Breast epithelium (tissue), 3 donors: Measurements from ENCODE around the gene ACOX2.

Source experiments
- POLR2A ChIP-seq: fragments of 450-650 bp; IDR thresholded peaks from one replicate; pipeline ENCODE4 v1.6.1; 2016; ENCODE audit warnings: antibody characterized with exemption, mild to moderate bottlenecking, moderate library complexity
- POLR2AphosphoS5 ChIP-seq, 3 donors: sonication (generic); formaldehyde crosslinking; IDR thresholded peaks; one replicate each; pipeline ENCODE4 v1.6.1; 2017; ENCODE audit warnings: antibody characterized with exemption in 3 of 3
- TF ChIP-seq, protein P1 (sequence below), 3 donors: fragments of 450-650 bp; IDR thresholded peaks; one replicate each; pipeline ENCODE4 v1.5.1; 2016 to 2017; ENCODE audit warnings: antibody characterized with exemption in 3 of 3, mild to moderate bottlenecking in 3 of 3, moderate library complexity in 3 of 3

DNA sequence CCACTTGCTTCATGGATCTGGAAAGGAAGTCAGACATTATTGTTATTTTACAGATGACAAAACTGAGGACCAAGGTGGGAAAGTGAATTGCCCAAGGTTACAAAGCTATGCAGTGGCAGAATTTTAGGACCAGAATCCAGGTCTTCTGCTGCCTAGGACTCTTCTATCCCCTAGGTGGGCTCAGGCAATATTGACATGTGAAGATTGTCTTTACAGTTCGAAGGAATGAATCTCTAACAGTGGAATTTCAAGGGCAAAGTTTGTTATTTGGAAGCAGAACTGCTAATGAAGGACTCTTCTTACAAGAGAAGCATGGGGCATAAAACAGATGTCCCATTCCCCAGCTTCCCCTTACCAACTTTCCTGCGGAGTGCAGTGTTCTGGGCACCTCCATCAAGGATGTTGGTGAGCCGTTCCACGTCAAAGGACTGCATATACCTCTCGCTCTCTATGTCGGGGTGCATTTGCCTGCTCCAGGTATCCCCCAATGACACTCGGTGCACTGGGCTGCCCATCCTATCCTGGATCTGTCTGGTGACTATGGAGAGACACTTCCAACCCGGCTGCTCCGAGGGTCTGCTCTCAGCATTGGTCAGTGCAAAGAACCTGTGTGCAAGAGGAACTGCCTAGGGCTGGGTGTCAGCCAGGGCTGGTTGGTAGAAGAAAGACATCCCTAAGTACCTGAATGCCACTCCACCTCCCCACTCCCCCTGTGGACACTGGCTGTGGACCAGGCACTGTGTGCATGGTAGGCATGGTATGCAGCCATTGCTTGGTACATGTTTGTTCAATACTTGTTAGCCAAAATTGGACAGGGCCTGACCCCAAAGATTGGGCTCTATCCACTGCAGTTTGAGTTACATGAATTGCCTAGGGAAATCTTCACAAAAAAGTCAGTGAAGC, 2.1 kb downstream of the ACOX2 start:
- TF ChIP-seq, protein P1, sequence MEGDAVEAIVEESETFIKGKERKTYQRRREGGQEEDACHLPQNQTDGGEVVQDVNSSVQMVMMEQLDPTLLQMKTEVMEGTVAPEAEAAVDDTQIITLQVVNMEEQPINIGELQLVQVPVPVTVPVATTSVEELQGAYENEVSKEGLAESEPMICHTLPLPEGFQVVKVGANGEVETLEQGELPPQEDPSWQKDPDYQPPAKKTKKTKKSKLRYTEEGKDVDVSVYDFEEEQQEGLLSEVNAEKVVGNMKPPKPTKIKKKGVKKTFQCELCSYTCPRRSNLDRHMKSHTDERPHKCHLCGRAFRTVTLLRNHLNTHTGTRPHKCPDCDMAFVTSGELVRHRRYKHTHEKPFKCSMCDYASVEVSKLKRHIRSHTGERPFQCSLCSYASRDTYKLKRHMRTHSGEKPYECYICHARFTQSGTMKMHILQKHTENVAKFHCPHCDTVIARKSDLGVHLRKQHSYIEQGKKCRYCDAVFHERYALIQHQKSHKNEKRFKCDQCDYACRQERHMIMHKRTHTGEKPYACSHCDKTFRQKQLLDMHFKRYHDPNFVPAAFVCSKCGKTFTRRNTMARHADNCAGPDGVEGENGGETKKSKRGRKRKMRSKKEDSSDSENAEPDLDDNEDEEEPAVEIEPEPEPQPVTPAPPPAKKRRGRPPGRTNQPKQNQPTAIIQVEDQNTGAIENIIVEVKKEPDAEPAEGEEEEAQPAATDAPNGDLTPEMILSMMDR (IDR thresholded peaks at IDR 0.05): no peak
- no peak for TF ChIP-seq POLR2A
- no peak for TF ChIP-seq POLR2AphosphoS5 (IDR thresholded peaks at IDR 0.05)
